Gastroesophageal sphincter (tissue), 3 donors: ENCODE data around the gene CCDC88A.

ENCODE experiments used
- CTCF ChIP-seq, 4 experiments: fragments of 200-600 bp in 2 of 4; fragments of 450-650 bp in 2 of 4; sonication (generic) in 1 of 4; IDR thresholded peaks; one replicate each; pipeline ENCODE4 v1.5.1; 2017 to 2019; ENCODE audit warnings: antibody characterized with exemption in 4 of 4, mild to moderate bottlenecking in 2 of 4, moderate library complexity in 2 of 4
- POLR2A ChIP-seq, 2 donors: fragments of 450-650 bp; IDR thresholded peaks; one replicate each; pipeline ENCODE4 v1.6.1; 2017; ENCODE audit warnings: antibody characterized with exemption in 2 of 2, mild to moderate bottlenecking in 2 of 2, moderate library complexity in 1 of 2

- TF ChIP-seq CTCF (IDR thresholded peaks at IDR 0.05) (no peak), POLR2A (IDR thresholded peaks at IDR 0.05) (no peak)
Observed at GRCh38 chr2:55420439-55420725, 726 bp upstream of the CCDC88A start.
